Hypothalamus (tissue), 51 donors: Measurements from ENCODE around the gene KNCN.

Source experiments
- DNase-seq, 51 donors: peaks; one replicate each; lab custom pipeline; 2025; lab: John Stamatoyannopoulos, UW

The KNCN gene

GRCh38 chr1:46551597-46552095 is at the start of gene KNCN:
Gene KNCN (minus strand): TSS chr1:46551647. CDS start chr1:46551215, 432 bp downstream.
- no peak for DNase-seq

- DNase-seq: no peak
Observed at GRCh38 chr1:46599059-46599970, 47.9 kb upstream of the KNCN start.

GRCh38 chr1:46596846-46597245 is 45.4 kb upstream of the KNCN start:
- DNase-seq: no peak

GRCh38 chr1:46596036-46596435 is 44.6 kb upstream of the KNCN start:
- no peak for DNase-seq

GRCh38 chr1:46595127-46595526 is 43.7 kb upstream of the KNCN start:
- peak in 12 of 51 donors; percentile 14 to 41 (median 27) for DNase-seq

GRCh38 chr1:46594063-46594462 is 42.6 kb upstream of the KNCN start:
- DNase-seq: no peak

GRCh38 chr1:46592823-46593222 is 41.4 kb upstream of the KNCN start:
- DNase-seq: no peak

GRCh38 chr1:46589529-46589928 is 38.1 kb upstream of the KNCN start:
- no peak for DNase-seq

GRCh38 chr1:46587069-46587468 is 35.6 kb upstream of the KNCN start:
- DNase-seq: peak in 15 of 51 donors; percentile 7 to 48 (median 22)

GRCh38 chr1:46585312-46585938 is 34.0 kb upstream of the KNCN start:
- peak in 4 of 51 donors; percentile 6 to 23 (median 11) for DNase-seq

GRCh38 chr1:46583494-46583893 is 32.0 kb upstream of the KNCN start:
- DNase-seq: no peak

- DNase-seq: no peak
Observed at GRCh38 chr1:46582972-46583371, 31.5 kb upstream of the KNCN start.

- no peak for DNase-seq
Observed at GRCh38 chr1:46581681-46582455, 30.4 kb upstream of the KNCN start.

- peak in 1 of 51 donors; percentile 9 for DNase-seq
Observed at GRCh38 chr1:46580140-46580903, 28.9 kb upstream of the KNCN start.

- DNase-seq: no peak
Observed at GRCh38 chr1:46577671-46578070, 26.2 kb upstream of the KNCN start.

- peak in 3 of 51 donors; percentile 16 to 17 (median 17) for DNase-seq
Observed at GRCh38 chr1:46576596-46576995, 25.1 kb upstream of the KNCN start.

GRCh38 chr1:46575778-46576177 is 24.3 kb upstream of the KNCN start:
- no peak for DNase-seq

- DNase-seq: no peak
Observed at GRCh38 chr1:46575300-46575699, 23.9 kb upstream of the KNCN start.

- no peak for DNase-seq
Observed at GRCh38 chr1:46571691-46572225, 20.3 kb upstream of the KNCN start.
